ACC112 (cell line): ENCODE results near the gene SPEM2.
A peak's percentile ranks its signal among the peaks of the same experiment; 100 is the strongest.

Source experiments
- H2AFZ ChIP-seq: fragments of 200-600 bp; sonication (generic); one replicate; pipeline ENCODE4 v1.6.0; 2017; ENCODE audit warnings: antibody characterized with exemption, low read length; ENCODE audit not compliant: unreplicated experiment
- H3K27ac ChIP-seq: fragments of 200-600 bp; sonication (generic); 2 replicates; pipeline ENCODE4 v1.5.1; 2014; ENCODE audit warnings: low read depth, mild to moderate bottlenecking, antibody characterized with exemption, low read length, moderate library complexity
- H3K27me3 ChIP-seq: fragments of 200-600 bp; sonication (generic); 2 replicates; pipeline ENCODE4 v1.6.1; 2014; ENCODE audit warnings: mild to moderate bottlenecking, antibody characterized with exemption, low read length, moderate library complexity, mixed read lengths; ENCODE audit not compliant: insufficient read depth
- H3K36me3 ChIP-seq: fragments of 200-600 bp; sonication (generic); 2 replicates; pipeline ENCODE4 v1.6.1; 2016; ENCODE audit warnings: mild to moderate bottlenecking, antibody characterized with exemption, low read length, moderate library complexity, mixed read lengths; ENCODE audit not compliant: insufficient read depth
- H3K4me1 ChIP-seq: fragments of 200-600 bp; sonication (generic); one replicate; pipeline ENCODE4 v1.6.1; 2016; ENCODE audit warnings: low read length, mixed read lengths; ENCODE audit not compliant: insufficient read depth, unreplicated experiment, control insufficient read depth
- H3K4me3 ChIP-seq: fragments of 200-600 bp; sonication (generic); 2 replicates; pipeline ENCODE4 v1.5.1; 2014; ENCODE audit warnings: mild to moderate bottlenecking, low read depth, low read length
- H3K79me2 ChIP-seq: fragments of 200-600 bp; sonication (generic); one replicate; pipeline ENCODE4 v1.6.0; 2016; ENCODE audit warnings: low read length; ENCODE audit not compliant: control insufficient read depth, unreplicated experiment, insufficient read depth

SPEM2 gene

GRCh38 chr17:7423679-7424078 is 1.7 kb upstream of the SPEM2 start:
- no peaks in the 10 kb centered on the region for H3K4me1 ChIP-seq
- no peaks in the 10 kb centered on the region for H3K79me2 ChIP-seq
- no peaks in the 10 kb centered on the region for H3K27me3 ChIP-seq
- H3K36me3 ChIP-seq = no peaks in the 10 kb centered on the region
- H3K27ac ChIP-seq = no peak overlapping the region
- no peak overlapping the region for H3K4me3 ChIP-seq
- no peak overlapping the region for H2AFZ ChIP-seq

- H3K27ac ChIP-seq = no peak overlapping the region
- no peaks in the 10 kb centered on the region for H3K79me2 ChIP-seq
- H3K4me1 ChIP-seq = no peaks in the 10 kb centered on the region
- H3K4me3 ChIP-seq = no peak overlapping the region
- H2AFZ ChIP-seq = no peak overlapping the region
- H3K36me3 ChIP-seq = no peaks in the 10 kb centered on the region
- H3K27me3 ChIP-seq = no peaks in the 10 kb centered on the region
Measured at GRCh38 chr17:7425756-7426155, 340 bp downstream of the SPEM2 start.

GRCh38 chr17:7426203-7426863 is 917 bp downstream of the SPEM2 start:
- Histone ChIP-seq H3K4me3 (no peak overlapping the region), H3K36me3 (no peaks in the 10 kb centered on the region), H3K27ac (no peak overlapping the region), H3K79me2 (no peaks in the 10 kb centered on the region), H3K27me3 (no peaks in the 10 kb centered on the region), H2AFZ (no peak overlapping the region), H3K4me1 (no peaks in the 10 kb centered on the region)

GRCh38 chr17:7426896-7427489 is 1.6 kb downstream of the SPEM2 start:
- H3K4me3 ChIP-seq = no peak overlapping the region
- no peak overlapping the region for H2AFZ ChIP-seq
- H3K27me3 ChIP-seq = no peaks in the 10 kb centered on the region
- no peaks in the 10 kb centered on the region for H3K79me2 ChIP-seq
- H3K4me1 ChIP-seq = no peaks in the 10 kb centered on the region
- no peak overlapping the region for H3K27ac ChIP-seq
- H3K36me3 ChIP-seq = no peaks in the 10 kb centered on the region

GRCh38 chr17:7427549-7427948 is 2.1 kb downstream of the SPEM2 start:
- H3K4me1 ChIP-seq = no peaks in the 10 kb centered on the region
- H3K27ac ChIP-seq = no peak overlapping the region
- H3K79me2 ChIP-seq = no peaks in the 10 kb centered on the region

GRCh38 chr17:7428557-7428956 is 3.1 kb downstream of the SPEM2 start, which contains the start of gene SPEM3:
SPEM3 (plus strand) TSS chr17:7428857; CDS start chr17:7428903, 46 bp downstream.
- H3K79me2 ChIP-seq = no peaks in the 10 kb centered on the region
- no peak within 1 kb of the TSS for H3K4me3 ChIP-seq
- no peak within 1 kb of the TSS for H3K27ac ChIP-seq
- no peaks in the 10 kb centered on the region for H3K27me3 ChIP-seq
- H3K4me1 ChIP-seq = no peaks in the 10 kb centered on the region
- H3K36me3 ChIP-seq = no peaks in the 10 kb centered on the region
- no peak within 1 kb of the TSS for H2AFZ ChIP-seq

More at GRCh38 chr17:7427549-7427948, 2.1 kb downstream of the SPEM2 start:
- no peaks in the 10 kb centered on the region for H3K36me3 ChIP-seq
- no peak overlapping the region for H3K4me3 ChIP-seq
- H3K27me3 ChIP-seq = no peaks in the 10 kb centered on the region
- no peak overlapping the region for H2AFZ ChIP-seq

GRCh38 chr17:7429722-7430121 is 4.3 kb downstream of the SPEM2 start:
- Histone ChIP-seq H2AFZ (no peak overlapping the region), H3K27me3 (no peaks in the 10 kb centered on the region), H3K4me3 (no peak overlapping the region), H3K4me1 (no peaks in the 10 kb centered on the region), H3K27ac (no peak overlapping the region), H3K79me2 (no peaks in the 10 kb centered on the region), H3K36me3 (no peaks in the 10 kb centered on the region)

GRCh38 chr17:7431231-7431630 is 5.8 kb downstream of the SPEM2 start:
- Histone ChIP-seq H2AFZ (no peak overlapping the region), H3K36me3 (no peaks in the 10 kb centered on the region), H3K4me3 (no peak overlapping the region), H3K27ac (no peak overlapping the region), H3K4me1 (no peaks in the 10 kb centered on the region), H3K79me2 (no peaks in the 10 kb centered on the region), H3K27me3 (no peaks in the 10 kb centered on the region)

GRCh38 chr17:7432296-7432695 is 6.9 kb downstream of the SPEM2 start:
- Histone ChIP-seq H3K27me3 (no peaks in the 10 kb centered on the region), H2AFZ (no peak overlapping the region), H3K4me3 (no peak overlapping the region), H3K27ac (no peak overlapping the region), H3K79me2 (no peaks in the 10 kb centered on the region), H3K36me3 (no peaks in the 10 kb centered on the region), H3K4me1 (peaks cover 2% of the 10 kb centered on the region)

- peaks cover 9% of the 10 kb centered on the region for H3K4me1 ChIP-seq
Measured at GRCh38 chr17:7435676-7436555, 10.5 kb downstream of the SPEM2 start.

More at GRCh38 chr17:7435676-7436555, 10.5 kb downstream of the SPEM2 start:
- H3K27ac ChIP-seq = no peak overlapping the region
- H3K27me3 ChIP-seq = peaks cover 16% of the 10 kb centered on the region
- H3K4me3 ChIP-seq = peak overlapping the region; percentile 74
- H3K79me2 ChIP-seq = no peaks in the 10 kb centered on the region
- peak overlapping the region; percentile 73 for H2AFZ ChIP-seq
- no peaks in the 10 kb centered on the region for H3K36me3 ChIP-seq
